HG03095 (cell line): ENCODE data around the gene TRIM10.
"Not testable (repeated sequence)": the region's sequence is repeated elsewhere in the genome, so short reads cannot be mapped to it uniquely, and the experiment has no call there.

Experiments used
- ATAC-seq: cut with Tn5 transposase; IDR thresholded peaks from one replicate; pipeline ENCODE4 v1.9.1; 2021; ENCODE audit warnings: moderate library complexity; ENCODE audit not compliant: unreplicated experiment

The TRIM10 gene

GRCh38 chr6:30130887-30131862 is 29.8 kb downstream of the TRIM10 start:
- ATAC-seq = no peak

GRCh38 chr6:30130179-30130679 is 30.8 kb downstream of the TRIM10 start:
- no peak for ATAC-seq

GRCh38 chr6:30129265-30130178 is 31.5 kb downstream of the TRIM10 start:
- ATAC-seq = no peak

- ATAC-seq = no peak
Measured at GRCh38 chr6:30127238-30128093, 33.5 kb downstream of the TRIM10 start.

GRCh38 chr6:30122515-30122914 is 38.5 kb downstream of the TRIM10 start:
- no peak for ATAC-seq

GRCh38 chr6:30121446-30122366 is 39.3 kb downstream of the TRIM10 start:
- no peak for ATAC-seq

- ATAC-seq = not testable (repeated sequence)
Measured at GRCh38 chr6:30118691-30119090, 42.3 kb downstream of the TRIM10 start.

- no peak for ATAC-seq
Measured at GRCh38 chr6:30116724-30117123, 44.3 kb downstream of the TRIM10 start.

- no peak for ATAC-seq
Measured at GRCh38 chr6:30113841-30114240, 47.2 kb downstream of the TRIM10 start.

GRCh38 chr6:30113003-30113759 is 47.8 kb downstream of the TRIM10 start, which contains the start of gene TRIM31:
TSS of gene TRIM31 (minus strand) at chr6:30113090. CDS start at chr6:30112805, 285 bp downstream.
- ATAC-seq = no peak

- no peak for ATAC-seq
Measured at GRCh38 chr6:30112402-30112994, 48.5 kb downstream of the TRIM10 start.

GRCh38 chr6:30111266-30111856 is 49.6 kb downstream of the TRIM10 start:
- ATAC-seq = no peak

GRCh38 chr6:30104661-30105060 is 56.4 kb downstream of the TRIM10 start:
- ATAC-seq = no peak

- ATAC-seq = no peak
Measured at GRCh38 chr6:30103872-30104179, 57.2 kb downstream of the TRIM10 start.

GRCh38 chr6:30102970-30103871 is 57.8 kb downstream of the TRIM10 start:
- peak; percentile 47 for ATAC-seq

GRCh38 chr6:30102414-30102969 is 58.5 kb downstream of the TRIM10 start:
- no peak for ATAC-seq
